Fibroblast of lung (primary cell): ENCODE data around the gene EFCAB12. TPM values are rescaled to one million over a fixed set of nuclear protein-coding genes. Genes with fewer than 3 reads are reported as not detected.
A peak's percentile ranks its signal among the peaks of the same experiment; 100 is the strongest.

Source experiments
- DNase-seq, 2 donors: peaks; one replicate each; pipeline versions ENCODE4 v3.0.0 to v3.0.0-alpha.2; 2010; ENCODE audit warnings: low read depth in 2 of 2
- H2AFZ ChIP-seq: 2 replicates; pipeline ENCODE4 v1.5.1; 2012; ENCODE audit warnings: low read length, control low read depth, inconsistent platforms
- H3K27ac ChIP-seq: 2 replicates; pipeline ENCODE4 v1.5.1; 2011; ENCODE audit warnings: low read length, control low read depth; ENCODE audit not compliant: insufficient read depth
- H3K27me3 ChIP-seq: 2 replicates; pipeline ENCODE4 v1.5.1; 2011; ENCODE audit warnings: mild to moderate bottlenecking, low read length; ENCODE audit not compliant: control insufficient read depth, insufficient read depth
- H3K36me3 ChIP-seq: 2 replicates; pipeline ENCODE4 v1.5.1; 2011; ENCODE audit warnings: low read length; ENCODE audit not compliant: control insufficient read depth, insufficient read depth
- H3K4me1 ChIP-seq: 2 replicates; pipeline ENCODE4 v1.5.1; 2011; ENCODE audit warnings: low read length; ENCODE audit not compliant: control insufficient read depth, insufficient read depth; ENCODE audit errors: extremely low read depth
- H3K4me2 ChIP-seq: 2 replicates; pipeline ENCODE4 v1.5.1; 2011; ENCODE audit warnings: low read length, control low read depth; ENCODE audit not compliant: insufficient read depth; ENCODE audit errors: extremely low read depth
- H3K4me3 ChIP-seq, 4 experiments: fragments of 200-600 bp in 1 of 4; sonication (generic) in 1 of 4; replicated peaks in 1 of 4; 2 replicates each; pipeline ENCODE4 v1.5.1; 2011 to 2016; ENCODE audit warnings: low read length in 4 of 4, low read depth in 3 of 4, mild to moderate bottlenecking in 3 of 4, control low read depth in 2 of 4, inconsistent platforms in 1 of 4, mixed read lengths in 1 of 4; ENCODE audit not compliant: insufficient read depth in 1 of 4; ENCODE audit errors: control extremely low read depth in 1 of 4
- H3K79me2 ChIP-seq: 2 replicates; pipeline ENCODE4 v1.5.1; 2012; ENCODE audit warnings: mild to moderate bottlenecking, low read length, inconsistent platforms; ENCODE audit not compliant: control insufficient read depth, insufficient read depth
- H3K9ac ChIP-seq: 2 replicates; pipeline ENCODE4 v1.5.1; 2011; ENCODE audit warnings: mild to moderate bottlenecking, low read length, control low read depth; ENCODE audit not compliant: insufficient read depth
- H3K9me3 ChIP-seq: 2 replicates; pipeline ENCODE4 v1.5.1; 2012; ENCODE audit warnings: low read depth, low read length; ENCODE audit not compliant: control insufficient read depth, insufficient read depth
- H4K20me1 ChIP-seq: 2 replicates; pipeline ENCODE4 v1.5.1; 2011; ENCODE audit warnings: low read length; ENCODE audit not compliant: control insufficient read depth, insufficient read depth; ENCODE audit errors: extremely low read depth
- EZH2 ChIP-seq: IDR thresholded peaks from 2 replicates; pipeline ENCODE4 v1.5.1; 2012; ENCODE audit warnings: low read length, control low read depth, mild to moderate bottlenecking; ENCODE audit errors: missing control alignments
- polyA plus RNA-seq, 2 donors: library from polyadenylated mRNA; depleted of rRNA in 1 of 2; stranded (reverse) in 1 of 2; unstranded in 1 of 2; fragments of >200 nt; gene quantifications; 2 replicates each; pipeline ENCODE4 v1.2.1, GENCODE V29; 2011 to 2012; ENCODE audit warnings: missing spikeins in 1 of 2
- total RNA-seq: library from RNA; depleted of rRNA; stranded (reverse); fragments of >200 nt; gene quantifications from 2 replicates; pipeline ENCODE4 v1.2.1, GENCODE V29; 2014
- TF ChIP-seq, protein P1 (sequence below), 2 donors: IDR thresholded peaks in 1 of 2; conservative IDR thresholded peaks in 1 of 2; 1 replicate in 1 of 2; 2 replicates in 1 of 2; pipeline ENCODE4 v1.5.1; 2011 to 2012; ENCODE audit warnings: low read length in 2 of 2, control low read depth in 1 of 2, inconsistent platforms in 1 of 2, low read depth in 1 of 2, mild to moderate bottlenecking in 1 of 2

Gene EFCAB12
- total and polyA plus RNA-seq, 2 donors (not counting 1 experiment from before 2014, with no cell fraction given), result 0.17 TPM; not detected in 1

DNA sequence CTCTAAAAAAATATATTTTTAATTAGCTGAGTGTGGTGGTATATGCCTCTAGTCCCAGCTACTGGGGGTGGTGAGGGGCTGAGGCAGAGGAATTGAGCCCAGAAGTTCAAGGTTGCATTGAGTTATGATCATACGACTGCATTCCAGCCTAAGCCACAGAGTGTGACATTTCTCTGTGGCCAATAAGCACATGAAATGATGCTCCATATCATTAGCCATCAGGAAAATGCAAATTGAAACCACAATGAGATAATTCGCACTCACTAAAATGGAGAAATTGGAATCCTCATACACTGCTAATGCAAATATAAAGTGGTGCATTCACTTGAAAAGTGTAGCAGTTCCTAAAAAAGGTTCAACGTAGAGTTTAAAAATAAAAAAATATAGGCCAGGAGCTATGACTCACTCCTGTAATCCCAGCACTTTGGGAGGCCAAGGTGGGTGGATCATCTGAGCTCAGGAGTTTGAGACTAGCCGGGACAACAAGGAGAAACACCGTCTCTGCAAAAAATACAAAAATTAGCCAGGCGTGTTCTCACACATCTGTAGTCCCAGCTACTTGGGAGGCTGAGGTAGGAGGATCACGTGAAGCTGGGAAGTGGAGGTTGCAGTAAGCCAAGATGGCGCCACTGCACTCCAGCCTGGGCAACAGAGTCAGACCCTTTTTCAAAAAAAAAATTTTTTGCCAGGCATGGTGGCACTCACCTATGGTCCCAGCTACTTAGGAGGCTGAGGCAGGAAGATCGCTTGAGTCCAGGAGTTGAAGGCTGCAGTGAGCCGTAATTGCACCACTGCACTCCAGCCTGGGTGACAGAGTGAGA, 46.8 kb upstream of the EFCAB12 start:
- peaks cover 13% of the 10 kb centered on the region for H3K36me3 ChIP-seq
- no peaks in the 10 kb centered on the region for H4K20me1 ChIP-seq
- H3K79me2 ChIP-seq, result no peaks in the 10 kb centered on the region
- no peak overlapping the region for H2AFZ ChIP-seq
- TF ChIP-seq, protein P1, sequence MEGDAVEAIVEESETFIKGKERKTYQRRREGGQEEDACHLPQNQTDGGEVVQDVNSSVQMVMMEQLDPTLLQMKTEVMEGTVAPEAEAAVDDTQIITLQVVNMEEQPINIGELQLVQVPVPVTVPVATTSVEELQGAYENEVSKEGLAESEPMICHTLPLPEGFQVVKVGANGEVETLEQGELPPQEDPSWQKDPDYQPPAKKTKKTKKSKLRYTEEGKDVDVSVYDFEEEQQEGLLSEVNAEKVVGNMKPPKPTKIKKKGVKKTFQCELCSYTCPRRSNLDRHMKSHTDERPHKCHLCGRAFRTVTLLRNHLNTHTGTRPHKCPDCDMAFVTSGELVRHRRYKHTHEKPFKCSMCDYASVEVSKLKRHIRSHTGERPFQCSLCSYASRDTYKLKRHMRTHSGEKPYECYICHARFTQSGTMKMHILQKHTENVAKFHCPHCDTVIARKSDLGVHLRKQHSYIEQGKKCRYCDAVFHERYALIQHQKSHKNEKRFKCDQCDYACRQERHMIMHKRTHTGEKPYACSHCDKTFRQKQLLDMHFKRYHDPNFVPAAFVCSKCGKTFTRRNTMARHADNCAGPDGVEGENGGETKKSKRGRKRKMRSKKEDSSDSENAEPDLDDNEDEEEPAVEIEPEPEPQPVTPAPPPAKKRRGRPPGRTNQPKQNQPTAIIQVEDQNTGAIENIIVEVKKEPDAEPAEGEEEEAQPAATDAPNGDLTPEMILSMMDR (conservative IDR thresholded peaks at IDR 0.05 in 1 of 2, IDR thresholded peaks at IDR 0.05 in 1 of 2; ENCODE audit: low read depth in 1 of 2, low read length in 2 of 2), result no peak
- no peak for TF ChIP-seq EZH2
- no peaks in the 10 kb centered on the region for H3K4me1 ChIP-seq
- no peak overlapping the region for H3K9ac ChIP-seq
- no peaks in the 10 kb centered on the region for H3K27me3 ChIP-seq
- H3K4me2 ChIP-seq, result no peak overlapping the region
- H3K27ac ChIP-seq, result no peak overlapping the region
- DNase-seq, result peak in 1 of 2 donors; percentile 33
- no peaks in the 10 kb centered on the region for H3K9me3 ChIP-seq
- no peak overlapping the region for H3K4me3 ChIP-seq

DNA sequence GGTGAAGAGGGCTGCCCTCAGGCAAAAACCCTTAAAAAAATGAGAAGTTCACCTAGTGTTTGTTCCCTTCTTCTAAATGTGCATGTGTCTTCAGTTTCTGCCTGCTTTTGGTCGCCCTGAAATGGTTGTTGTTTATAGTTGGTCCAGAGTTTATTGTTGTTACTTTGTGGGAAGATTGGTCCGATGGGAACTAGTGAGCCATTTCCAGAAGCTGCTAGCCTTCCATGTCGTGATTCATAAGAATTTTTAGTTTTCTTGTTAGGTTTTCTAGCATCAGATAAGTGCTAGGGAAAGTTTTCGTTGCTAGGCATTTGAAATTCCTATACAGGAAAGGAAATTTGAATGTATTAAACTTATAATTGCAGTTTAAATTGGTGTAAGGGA, 45.3 kb upstream of the EFCAB12 start:
- no peak for DNase-seq
- no peaks in the 10 kb centered on the region for H3K27me3 ChIP-seq
- H3K27ac ChIP-seq, result no peak overlapping the region
- no peaks in the 10 kb centered on the region for H3K9me3 ChIP-seq
- no peak overlapping the region for H3K9ac ChIP-seq
- H3K79me2 ChIP-seq, result no peaks in the 10 kb centered on the region
- H3K4me3 ChIP-seq, result no peak overlapping the region
- H2AFZ ChIP-seq, result no peak overlapping the region
- no peaks in the 10 kb centered on the region for H3K4me1 ChIP-seq
- peaks cover 9% of the 10 kb centered on the region for H3K36me3 ChIP-seq
- no peak overlapping the region for H3K4me2 ChIP-seq
- TF ChIP-seq, protein P1 (conservative IDR thresholded peaks at IDR 0.05 in 1 of 2, IDR thresholded peaks at IDR 0.05 in 1 of 2; ENCODE audit: low read depth in 1 of 2, low read length in 2 of 2), result no peak
- TF ChIP-seq EZH2, result no peak
- H4K20me1 ChIP-seq, result no peaks in the 10 kb centered on the region

GRCh38 chr3:129473067-129473768, 44.8 kb upstream of the EFCAB12 start:
- peaks cover 9% of the 10 kb centered on the region for H3K36me3 ChIP-seq
- no peaks in the 10 kb centered on the region for H3K79me2 ChIP-seq
- H3K4me2 ChIP-seq, result no peak overlapping the region
- no peak for DNase-seq
- no peaks in the 10 kb centered on the region for H3K9me3 ChIP-seq
- H3K4me3 ChIP-seq, result no peak overlapping the region
- TF ChIP-seq EZH2, result no peak
- TF ChIP-seq, protein P1 (conservative IDR thresholded peaks at IDR 0.05 in 1 of 2, IDR thresholded peaks at IDR 0.05 in 1 of 2; ENCODE audit: low read depth in 1 of 2, low read length in 2 of 2), result no peak
- no peak overlapping the region for H3K9ac ChIP-seq
- no peak overlapping the region for H2AFZ ChIP-seq
- H3K4me1 ChIP-seq, result no peaks in the 10 kb centered on the region
- no peaks in the 10 kb centered on the region for H3K27me3 ChIP-seq
- H3K27ac ChIP-seq, result no peak overlapping the region
- no peaks in the 10 kb centered on the region for H4K20me1 ChIP-seq
